Inflammatory macrophage treated with lipopolysaccharide for 4 hours (primary cell): ENCODE results near the gene RNF166.

ENCODE experiments used
- DNase-seq: peaks from one replicate; pipeline ENCODE4 v3.0.0-alpha.2; 2020

RNF166 gene

DNA sequence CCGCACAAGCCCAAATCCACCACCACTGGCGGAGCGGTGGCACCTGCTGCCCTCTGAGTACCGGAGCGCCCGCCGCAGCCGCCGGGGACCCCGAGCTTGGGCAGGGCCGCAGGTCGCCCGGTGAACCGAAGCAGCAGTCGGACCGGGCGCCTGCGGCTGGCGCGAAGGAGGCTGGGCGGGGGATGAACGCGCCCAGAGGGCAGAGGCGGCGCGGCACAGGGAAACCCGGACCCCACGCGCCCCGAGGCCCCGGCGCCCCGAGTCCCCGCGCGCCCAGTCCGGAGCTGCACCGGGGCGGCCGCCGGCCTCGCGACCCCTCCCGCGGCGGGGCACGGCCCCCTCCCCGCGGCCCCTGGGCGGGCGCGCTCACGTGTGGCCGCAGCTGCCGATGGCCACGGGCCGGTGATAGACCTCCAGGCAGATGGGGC, 393 bp downstream of the RNF166 start:
- DNase-seq, result no peak

DNA sequence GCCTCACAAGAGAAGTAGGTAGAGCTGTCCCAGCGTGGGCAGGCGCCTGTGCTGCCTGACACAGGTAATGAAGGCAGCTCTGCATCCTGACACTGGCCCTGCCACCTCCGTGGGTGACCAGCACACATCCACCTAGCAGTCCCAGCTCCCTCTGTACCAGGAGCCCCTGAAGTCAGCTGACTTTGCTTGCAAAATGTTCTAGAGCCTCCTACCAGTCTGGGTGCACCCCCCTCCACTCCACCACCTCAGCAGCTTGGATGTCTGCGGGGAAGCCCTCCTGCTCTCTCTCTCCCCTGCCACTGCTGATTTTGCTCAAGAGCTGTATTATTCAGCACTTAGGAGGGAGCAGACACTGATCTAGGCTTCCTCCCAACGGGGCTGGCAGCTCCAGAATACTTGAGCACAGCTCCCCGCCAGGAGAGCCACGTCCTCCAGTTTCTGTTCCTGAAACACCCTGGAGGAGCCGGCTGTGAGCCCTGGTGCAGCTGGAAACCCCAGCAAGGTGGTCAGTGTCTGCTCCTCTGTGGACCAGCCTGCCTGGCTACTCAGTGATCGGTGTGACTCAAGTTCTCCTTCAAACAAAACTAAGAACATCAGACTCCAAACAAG, 1.0 kb downstream of the RNF166 start:
- DNase-seq, result peak; percentile 80

DNA sequence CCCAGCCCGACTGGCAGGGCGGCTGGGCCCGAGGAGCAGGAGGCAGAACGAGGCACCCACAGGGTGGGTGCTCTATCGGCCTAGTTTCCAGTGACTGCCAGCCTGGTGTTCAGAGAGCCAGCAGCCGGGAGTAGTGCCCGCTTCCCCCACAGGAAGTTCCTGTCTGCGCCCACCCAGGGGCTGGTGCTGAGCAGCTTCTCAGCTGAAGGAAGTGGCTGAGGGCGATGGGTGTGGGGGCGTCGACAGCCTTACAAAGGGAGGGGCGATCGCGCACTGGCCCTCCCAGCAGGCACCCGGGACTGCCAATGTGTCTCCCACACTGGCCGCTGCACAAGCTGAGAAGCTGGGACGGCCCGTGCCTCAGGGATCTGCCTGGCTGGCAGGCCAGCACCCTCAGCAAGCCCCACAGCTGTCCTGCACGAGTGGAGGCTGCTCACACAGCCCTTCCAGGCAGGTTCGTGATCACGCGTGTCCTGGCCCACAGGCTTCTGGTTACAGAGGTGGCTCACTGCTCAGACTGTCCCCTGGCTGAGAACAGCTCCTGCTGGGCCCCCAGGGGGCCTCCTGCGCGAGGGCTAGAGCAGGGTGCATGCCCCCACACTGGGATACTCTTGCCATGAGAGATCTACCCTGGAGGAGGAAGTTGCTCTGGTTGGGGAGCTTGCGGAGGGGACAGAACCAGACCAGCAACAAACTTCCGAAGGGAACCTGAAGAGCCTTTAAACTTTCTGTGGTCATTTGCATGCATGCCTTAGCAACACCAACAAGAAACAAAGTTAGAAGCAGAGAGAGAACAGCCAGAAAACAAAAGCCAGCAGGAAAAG, 2.5 kb downstream of the RNF166 start:
- DNase-seq, result peak; percentile 72

DNA sequence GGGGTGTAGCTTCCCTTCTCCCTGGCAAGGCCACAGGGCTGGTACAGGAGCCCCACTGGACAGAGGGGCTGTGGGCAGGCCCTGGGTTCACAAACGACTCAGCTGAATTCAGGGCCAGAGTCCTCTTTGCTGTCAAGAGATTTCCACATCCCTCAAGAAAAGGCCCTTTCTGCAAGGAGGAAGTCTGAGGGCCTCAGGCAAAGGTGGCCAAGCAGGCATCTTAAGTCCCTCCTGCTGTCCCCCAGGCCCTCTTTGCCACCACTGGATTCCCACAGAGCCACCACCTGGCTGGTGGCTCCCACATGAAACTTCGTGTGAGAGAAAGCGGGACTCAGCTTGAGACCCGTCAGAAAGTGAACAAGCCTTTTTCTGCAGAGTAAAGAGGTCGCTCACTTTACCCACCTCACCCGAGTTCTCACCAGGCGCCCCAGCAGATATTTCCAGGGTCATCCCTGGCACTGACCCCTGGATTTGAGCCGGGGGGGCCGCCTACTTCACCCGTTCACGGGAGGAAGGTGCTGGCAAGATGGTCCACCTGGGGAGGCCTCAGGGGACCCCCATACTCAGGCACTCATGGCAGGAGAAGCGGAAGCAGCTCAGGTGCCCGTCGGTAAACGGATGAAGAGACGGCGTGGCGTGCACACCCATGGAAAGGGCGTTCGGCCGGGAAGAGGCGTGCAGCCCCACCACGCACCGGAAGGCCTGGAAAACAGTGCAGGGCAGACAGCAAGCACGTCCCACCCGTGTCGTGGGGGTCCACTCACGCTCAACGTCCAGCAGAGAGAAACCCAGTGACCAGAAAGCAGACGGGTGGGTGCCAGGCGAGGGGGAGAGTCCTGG, 3.6 kb downstream of the RNF166 start:
- DNase-seq, result peak; percentile 58

DNA sequence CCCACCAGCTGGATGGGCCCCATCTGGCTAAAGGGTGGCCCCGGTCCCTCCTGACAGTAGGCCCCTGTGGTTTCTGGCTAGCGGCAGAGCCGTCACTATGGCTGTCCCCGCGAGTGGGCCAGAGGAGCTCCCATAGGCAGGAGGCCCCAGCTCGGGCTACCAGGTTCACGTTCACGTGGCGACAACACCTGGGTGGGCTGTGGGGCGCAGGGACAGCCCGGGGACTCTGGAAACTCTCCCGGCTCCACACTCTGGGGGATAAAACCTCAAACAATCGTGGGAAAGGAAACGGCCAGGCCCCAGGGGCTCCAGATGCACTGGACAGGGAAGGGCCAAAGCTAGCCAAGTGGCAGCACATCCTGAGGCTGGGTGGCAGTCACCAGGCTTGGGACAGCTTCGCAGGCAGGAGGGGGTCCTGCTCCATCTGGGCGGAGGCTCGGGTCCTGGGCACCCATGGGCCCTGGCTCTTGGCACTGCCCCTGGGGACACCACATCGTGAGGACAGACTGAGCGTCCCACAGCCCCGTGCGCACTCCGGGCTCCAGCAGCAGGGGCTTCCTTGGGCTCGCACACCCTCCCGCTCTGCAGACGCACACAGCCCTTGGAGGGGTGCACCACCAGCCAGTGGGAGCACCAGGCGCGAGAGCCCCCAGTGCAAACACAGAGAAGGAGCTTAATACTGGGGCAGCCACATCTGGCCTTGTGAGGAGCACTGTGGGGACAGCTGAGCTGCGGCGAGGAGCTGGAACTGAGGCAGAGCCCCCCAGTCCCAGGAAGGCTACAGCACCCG, 4.4 kb downstream of the RNF166 start:
- no peak for DNase-seq

DNA sequence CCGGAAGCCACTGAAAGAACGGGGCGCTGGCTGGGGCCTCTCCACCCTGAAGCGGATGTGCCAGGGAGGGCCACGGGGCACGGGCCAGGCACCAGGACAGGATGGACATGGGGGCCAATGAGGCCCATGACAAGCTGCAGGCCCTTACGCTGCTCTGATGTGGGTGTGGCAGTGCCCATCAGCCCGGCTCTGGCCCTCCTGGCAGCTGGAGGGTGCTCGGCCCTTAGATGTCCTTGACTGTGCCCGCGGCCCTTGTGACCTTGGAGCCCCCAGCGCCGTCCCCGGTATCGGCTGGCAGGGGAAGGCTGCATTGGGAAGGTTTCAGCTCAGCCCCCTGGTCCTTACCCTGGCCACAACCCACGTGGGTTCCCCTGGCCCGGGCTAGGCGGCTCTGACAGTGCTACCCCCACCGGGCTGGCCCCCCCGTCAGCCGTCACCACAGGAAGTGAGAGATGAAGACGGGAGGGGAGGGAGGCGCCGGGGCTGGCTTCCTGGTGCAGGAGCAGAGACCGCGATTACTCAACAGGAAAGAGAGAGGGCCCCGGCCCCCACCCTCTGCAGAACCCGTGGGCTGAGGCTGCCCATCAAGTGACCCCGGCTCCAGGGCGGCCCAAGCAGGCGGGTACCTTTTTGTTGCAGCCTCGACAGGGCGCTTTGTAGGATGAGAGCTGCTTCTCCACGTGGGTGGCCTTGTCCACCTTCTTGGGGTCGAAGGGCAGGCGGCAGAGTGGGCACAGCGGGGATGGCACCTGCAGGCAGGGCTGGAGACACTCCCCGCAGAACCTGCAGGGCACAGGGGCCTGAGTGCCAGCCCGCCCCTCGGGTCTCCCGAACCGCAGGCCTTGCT, 5.3 kb downstream of the RNF166 start:
- DNase-seq, result peak; percentile 94

DNA sequence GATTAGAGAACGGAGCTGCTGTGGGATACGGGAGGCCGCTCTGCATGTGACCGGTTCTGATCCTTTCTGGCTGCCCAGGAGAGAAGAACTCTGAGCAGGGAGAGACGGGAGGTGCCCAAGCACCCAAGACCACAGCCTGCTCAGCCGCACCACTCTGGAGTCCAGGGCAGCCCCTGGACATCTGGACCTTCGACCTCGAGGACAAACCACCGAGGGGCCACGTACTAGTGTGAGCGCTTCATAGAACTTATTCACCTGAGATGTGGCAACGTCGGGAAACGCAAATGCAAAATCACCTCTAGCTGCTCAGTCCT, 5.9 kb downstream of the RNF166 start:
- no peak for DNase-seq

DNA sequence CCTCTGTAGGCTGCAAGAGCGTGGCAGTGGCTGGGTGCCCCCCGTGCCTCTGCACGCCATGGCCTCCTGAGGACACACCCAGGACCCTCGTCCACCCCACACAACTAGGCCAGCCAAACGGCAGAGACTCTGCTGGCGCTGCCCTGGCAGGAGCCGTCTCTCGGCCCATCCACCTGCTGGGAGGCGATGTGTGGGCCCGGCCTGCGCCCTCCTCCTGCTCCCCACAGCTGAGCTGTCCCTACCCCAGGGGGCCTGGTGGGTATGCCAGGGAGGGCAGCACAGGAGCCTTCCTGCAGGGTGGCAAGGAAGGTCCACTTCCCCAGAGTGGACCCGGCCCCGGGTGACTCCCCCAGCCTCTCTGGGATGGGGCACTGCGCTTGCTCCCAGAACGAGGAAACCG, 7.0 kb downstream of the RNF166 start:
- DNase-seq, result no peak

DNA sequence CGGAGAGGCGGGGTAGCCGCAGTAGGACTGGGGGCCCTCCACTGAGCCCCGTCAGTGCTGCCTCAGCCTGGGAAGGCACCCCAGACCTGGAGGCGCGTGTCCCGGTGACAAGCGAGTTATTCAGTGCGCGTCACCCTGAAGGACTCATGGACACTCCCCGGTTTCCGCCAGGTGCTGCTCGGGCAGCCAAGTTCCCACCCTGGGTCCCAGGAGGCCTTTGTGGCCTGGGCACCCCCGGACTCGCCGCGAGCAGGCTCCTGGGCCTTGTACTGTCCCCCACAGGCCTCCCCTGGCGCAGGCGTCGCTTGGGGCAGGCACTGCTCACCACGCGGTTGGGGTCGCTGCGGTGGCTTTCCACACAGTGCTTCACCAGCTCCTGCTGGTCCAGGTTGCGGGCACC, 7.6 kb downstream of the RNF166 start:
- DNase-seq, result no peak

DNA sequence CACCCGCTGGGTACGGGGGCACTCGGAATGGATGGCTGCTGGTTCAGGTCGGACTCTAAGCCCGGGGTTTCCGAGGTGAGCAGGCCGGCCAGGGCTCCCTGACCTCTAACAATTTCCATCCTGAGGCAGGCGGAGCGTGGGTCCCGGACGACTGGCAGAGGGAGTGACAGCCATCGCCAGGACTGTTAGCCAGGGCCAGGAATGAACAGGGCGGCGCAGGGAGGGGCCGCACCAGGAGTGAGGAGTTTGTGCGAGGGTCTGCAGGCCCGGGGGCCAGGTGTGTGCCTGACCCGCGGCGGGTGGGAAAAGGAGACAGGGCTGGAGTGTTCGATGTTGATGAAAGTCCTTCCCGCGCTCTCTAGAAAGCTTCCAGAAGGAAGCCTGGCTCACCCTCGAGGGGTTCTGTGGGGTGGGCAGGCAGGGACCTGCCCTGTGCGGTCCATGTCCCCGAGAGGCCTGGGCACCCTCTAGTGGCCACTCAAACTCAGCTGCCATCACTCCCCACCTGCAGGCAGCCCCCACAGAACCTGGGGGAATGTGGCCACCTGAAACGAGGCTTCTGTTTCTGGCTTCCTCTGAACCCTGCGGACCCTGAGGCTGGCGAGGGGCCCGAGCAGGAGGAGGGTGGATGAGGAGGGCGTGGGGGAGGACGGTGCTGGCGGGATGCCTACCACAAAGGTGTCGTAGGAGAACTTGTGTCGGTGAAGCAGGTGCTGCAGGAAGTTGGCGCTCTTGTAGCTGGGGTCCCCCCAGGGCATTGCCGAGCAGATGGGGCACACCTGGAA, 8.2 kb downstream of the RNF166 start:
- DNase-seq, result no peak

DNA sequence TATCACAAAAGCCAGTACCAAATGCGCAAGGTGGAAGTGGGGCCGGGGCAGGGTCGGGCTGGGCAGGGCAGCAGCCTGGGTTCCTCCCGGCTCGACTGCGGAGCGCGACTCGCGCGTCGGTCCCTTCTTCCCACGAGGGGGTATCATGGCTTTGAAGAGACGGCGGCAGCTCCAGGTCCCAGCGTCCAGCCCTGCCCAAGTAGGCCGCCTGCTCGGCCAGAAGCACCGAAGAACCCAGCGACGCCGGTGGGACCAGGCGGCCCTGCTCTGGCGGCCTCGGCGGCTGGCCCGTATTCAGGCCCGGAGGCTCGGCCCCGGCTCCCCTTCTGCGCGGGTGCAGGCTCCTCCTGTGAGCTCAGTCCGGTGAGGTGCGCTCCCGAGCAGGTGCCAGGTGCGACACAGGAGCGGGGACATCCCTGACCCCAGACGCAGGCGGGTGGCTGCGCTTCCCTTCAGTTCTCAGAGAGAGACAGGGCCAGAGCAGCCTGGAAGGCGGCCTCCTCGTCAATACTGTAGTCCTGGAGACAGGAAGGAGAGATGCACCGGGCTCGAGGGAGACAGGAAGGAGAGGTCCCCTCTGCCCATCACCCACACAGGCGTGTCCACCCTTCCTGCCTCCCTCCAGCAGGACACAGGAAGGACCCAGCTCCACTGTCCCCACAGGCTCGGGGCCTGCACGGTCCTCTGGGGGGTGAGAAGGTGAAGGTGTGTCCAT, 8.9 kb downstream of the RNF166 start:
- no peak for DNase-seq

DNA sequence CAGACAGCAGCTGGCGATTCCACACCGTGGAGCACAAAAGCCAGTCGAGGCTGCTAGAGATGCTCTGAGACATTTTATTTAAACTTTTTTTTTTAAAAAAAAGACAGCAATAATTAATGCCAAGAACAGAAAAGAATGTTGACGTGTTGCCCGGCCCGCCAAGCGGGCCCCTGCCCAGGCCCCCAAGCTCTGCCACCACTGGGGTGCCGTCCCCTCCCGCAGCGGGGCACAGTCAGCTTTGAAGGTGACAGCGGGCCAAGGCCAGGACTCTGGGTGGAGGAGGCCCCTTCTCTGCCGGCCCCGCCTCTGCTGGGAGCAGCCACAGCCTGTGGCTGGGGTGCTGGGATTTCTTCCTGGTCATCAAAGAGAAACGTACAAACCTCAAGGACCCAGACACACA, 9.8 kb downstream of the RNF166 start:
- no peak for DNase-seq

DNA sequence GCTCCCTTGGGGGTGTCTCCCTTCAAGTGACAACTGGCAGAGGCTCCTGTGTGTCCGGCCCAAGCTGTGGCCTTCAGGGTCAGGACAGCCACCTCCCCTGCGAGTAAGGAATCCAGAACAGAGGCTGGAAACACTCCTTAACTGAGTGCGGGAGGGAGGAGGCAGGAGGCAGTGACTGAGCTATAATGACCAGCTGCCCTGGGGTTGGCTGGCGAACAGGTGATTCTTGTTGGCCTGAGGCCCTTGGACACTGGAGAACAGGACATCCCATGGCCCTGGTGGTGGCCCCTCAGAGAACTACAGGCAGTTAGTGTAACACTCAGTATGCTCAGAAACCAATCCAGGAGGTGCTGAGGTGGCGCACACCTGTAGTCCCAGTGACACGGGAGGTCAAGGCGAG, 10.5 kb downstream of the RNF166 start:
- no peak for DNase-seq

DNA sequence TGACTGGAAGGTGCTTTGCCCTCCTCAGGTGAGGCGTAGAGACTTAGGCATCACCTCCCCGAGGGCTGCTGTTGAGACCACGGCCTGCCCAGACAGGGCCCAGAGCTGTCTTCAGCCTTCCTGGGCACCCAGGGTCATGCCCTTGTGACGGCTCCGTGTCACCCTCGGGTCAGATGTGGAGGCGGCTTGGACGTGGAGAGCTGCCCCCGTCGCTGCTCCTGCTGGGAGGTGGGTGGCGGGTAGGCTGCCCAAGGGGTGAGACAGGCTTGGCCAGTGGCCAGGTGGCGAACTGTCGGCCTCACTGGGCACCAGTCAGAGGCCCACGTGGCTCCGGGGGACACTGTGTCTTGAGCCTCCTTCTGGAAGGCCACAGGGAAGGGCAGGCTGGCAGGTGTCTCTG, 11.0 kb downstream of the RNF166 start:
- no peak for DNase-seq

DNA sequence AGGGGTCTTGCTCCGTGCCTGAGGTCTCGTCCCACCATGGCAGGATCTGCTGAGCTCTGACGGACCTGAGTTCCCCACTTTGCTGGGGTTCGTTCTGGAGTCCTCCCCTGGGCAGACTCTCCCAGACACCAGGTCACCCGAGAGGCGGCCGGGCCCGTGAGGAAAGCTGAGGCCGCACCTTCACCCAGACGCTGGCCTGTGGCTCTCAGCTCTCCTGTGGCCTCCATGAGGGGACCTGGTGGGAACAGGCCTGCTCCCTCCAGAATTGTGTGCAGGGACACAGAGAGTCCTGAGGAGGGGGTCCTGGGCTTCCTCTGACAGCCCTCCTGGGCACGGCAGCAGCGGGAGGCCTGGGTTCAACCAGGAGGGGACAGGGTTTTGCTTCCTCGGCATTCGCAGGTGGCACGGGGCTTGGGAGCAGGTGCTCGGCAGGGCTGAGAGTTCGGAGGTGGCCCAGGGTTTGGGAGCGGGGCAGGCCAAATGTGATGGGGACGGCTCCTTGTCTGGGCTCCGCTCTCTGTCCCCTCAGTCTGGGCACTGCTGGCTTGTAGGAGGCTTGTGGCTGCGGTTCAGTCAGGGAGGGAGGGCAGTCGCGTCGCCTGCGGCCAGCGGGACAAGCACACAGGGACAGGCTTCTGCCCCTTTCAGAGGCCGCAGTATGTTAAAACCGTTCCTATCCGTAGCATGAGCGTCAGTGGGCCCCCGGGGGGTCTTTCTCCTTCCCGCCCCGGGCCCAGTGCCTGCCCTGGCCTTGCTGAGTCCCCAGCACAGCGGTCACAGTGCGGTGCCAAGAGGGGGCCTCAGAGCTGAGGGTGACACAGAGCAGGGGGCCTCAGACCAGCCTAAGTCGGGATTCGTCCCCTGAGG, 11.8 kb downstream of the RNF166 start:
- no peak for DNase-seq

DNA sequence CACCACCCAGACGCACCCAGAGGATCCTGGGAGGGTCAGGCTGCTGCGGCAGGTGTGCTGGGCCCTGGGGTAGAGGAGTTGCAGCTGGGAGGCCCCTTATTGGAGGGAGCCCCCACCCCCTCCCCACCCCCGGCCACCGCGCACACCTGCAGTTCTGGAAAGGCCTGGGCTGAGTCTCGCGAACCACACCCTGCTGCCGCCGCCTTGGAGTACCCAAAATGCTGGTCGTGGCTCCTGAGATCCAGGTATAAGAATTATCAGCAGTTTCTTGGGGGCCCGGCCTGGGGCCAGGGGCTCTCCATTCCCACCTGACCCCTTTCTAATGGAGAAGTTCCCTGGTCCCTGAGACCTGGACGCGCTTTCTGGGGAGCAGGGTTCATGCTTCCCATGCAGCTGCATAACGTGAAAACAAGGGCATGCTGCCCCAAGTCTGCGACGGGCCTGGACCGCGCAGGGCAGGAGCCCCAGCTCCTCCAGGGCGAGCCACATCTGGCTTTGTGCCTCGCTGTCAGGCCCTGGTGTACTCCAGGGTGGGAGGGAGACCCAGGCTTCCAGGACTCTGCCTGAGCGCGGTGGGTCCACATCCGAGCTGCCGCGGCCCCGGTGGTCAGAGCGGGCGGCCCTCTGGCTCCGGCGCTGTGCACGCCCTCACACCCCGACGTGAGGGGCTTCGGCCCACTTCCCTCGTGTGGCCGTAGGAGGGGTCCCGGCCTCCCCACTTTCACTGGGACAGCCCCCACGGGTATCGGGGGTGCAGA, 12.6 kb downstream of the RNF166 start:
- DNase-seq, result no peak

DNA sequence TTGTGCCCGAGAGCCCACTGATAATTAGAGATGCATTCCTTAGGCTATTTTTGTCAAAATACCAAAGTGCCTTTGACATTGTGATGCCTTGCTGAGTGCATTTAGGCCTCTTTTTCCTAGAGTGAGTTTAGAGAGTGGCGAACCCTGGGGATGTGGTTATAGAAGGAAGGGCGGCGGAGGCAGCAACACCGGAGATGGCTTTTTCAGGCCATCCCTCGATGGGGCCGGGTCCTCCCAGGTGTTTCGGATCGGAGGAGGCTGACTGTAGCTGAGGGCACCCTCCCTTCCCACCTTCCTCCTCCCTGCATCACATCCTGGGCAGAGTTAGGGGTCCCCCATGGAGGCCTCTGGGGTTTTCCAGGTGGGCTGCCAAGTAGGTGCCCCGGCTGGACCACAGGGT, 13.3 kb downstream of the RNF166 start:
- no peak for DNase-seq

DNA sequence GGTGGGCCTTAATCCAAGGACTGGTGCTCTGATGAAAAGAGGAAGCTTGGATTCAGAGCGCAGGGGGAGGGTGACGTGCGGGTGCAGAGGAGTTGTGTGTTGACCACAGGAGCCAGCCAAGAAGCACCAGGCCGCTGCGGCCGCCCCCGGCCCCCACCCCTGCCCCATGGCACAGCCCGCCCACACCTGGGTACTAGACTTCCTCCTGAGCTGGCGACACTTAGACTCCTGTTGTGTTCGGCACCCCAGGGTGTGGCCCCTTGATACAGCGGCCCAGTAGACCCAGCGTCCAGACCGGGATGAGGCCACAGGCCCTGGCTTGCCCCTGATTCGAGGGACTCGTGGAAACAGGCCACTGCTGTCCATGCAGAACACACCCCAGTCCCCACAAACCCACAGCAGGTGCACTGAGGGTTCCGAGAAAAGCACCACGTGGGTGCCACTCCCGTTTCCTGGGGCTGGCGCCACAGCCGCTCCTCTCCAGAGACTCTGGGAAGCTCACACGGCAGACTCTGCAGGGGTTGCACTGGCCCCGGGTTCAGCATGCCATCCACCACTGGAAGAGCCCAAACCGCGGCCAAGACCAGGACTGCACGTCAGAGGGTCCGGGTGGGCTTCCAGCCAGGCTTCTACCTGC, 14.2 kb downstream of the RNF166 start:
- peak; percentile 76 for DNase-seq
